Type B pancreatic cell (in vitro differentiated cells): ENCODE measurements around the gene PRDM5. TPM values are rescaled to one million over a fixed set of nuclear protein-coding genes. Genes with fewer than 3 reads are reported as not detected.

Source experiments
- DNase-seq: peaks from one replicate; pipeline ENCODE4 v3.0.0; 2021; ENCODE audit warnings: mixed read lengths; ENCODE audit not compliant: unreplicated experiment; ENCODE audit errors: extremely low spot score
- H3K27ac Mint-ChIP-seq: 2 replicates; pipeline ENCODE4 v1.8.0; 2021; ENCODE audit warnings: mild to moderate bottlenecking, mixed read lengths
- H3K27me3 Mint-ChIP-seq: 2 replicates; pipeline ENCODE4 v1.8.0; 2021; ENCODE audit warnings: mixed read lengths
- H3K36me3 Mint-ChIP-seq: 2 replicates; pipeline ENCODE4 v1.8.0; 2021; ENCODE audit warnings: mixed read lengths
- H3K4me1 Mint-ChIP-seq: one replicate; pipeline ENCODE4 v1.8.0; 2021; ENCODE audit warnings: mixed read lengths; ENCODE audit not compliant: unreplicated experiment
- H3K4me3 Mint-ChIP-seq: 2 replicates; pipeline ENCODE4 v1.8.0; 2021; ENCODE audit warnings: mild to moderate bottlenecking, mixed read lengths
- H3K9me3 Mint-ChIP-seq: 2 replicates; pipeline ENCODE4 v1.8.0; 2021; ENCODE audit warnings: mixed read lengths
- total RNA-seq: library from RNA; stranded (reverse); gene quantifications from 2 replicates; pipeline ENCODE4 v1.2.1, GENCODE V29; 2021; ENCODE audit warnings: low replicate concordance
- TF ChIP-seq, protein P1 (sequence below): fragments of 200-600 bp; sonication (generic); conservative IDR thresholded peaks from 2 replicates; pipeline ENCODE4 v1.5.0; 2021; ENCODE audit warnings: antibody characterized with exemption, mild to moderate bottlenecking

The PRDM5 gene
- total RNA-seq, 1 donor from 2014 or later: 15.7 TPM

DNA sequence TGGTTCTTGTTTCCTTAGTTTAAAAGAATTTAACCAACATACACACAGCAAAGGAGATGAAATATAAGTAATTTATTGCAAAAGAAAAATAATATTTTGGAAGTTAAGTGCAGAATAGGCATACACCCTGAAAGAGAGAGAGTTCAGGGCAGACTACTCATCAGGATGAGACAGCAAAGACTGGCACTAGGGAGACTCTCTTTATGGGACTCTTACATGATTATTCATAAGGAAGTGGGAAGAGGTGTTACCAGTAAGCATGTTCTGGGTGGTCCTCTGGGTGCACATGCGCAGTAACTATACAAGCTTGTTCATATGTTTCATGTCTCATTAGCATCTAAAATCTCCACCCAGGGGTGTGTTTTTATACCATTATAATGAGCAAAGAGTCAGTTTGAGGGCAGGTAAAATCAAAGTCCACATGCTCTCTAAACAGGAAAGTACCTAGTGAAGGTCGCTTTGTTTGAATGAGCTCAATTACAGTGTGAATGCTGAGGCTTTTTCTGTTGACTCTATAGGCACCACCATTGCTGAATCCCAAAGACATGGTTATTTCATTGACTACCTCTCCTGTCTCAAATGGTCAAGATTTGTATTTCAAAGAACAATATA, 38.2 kb upstream of the PRDM5 start:
- no peak overlapping the region for H3K27ac Mint-ChIP-seq
- H3K4me3 Mint-ChIP-seq: no peak overlapping the region
- TF ChIP-seq, protein P1, sequence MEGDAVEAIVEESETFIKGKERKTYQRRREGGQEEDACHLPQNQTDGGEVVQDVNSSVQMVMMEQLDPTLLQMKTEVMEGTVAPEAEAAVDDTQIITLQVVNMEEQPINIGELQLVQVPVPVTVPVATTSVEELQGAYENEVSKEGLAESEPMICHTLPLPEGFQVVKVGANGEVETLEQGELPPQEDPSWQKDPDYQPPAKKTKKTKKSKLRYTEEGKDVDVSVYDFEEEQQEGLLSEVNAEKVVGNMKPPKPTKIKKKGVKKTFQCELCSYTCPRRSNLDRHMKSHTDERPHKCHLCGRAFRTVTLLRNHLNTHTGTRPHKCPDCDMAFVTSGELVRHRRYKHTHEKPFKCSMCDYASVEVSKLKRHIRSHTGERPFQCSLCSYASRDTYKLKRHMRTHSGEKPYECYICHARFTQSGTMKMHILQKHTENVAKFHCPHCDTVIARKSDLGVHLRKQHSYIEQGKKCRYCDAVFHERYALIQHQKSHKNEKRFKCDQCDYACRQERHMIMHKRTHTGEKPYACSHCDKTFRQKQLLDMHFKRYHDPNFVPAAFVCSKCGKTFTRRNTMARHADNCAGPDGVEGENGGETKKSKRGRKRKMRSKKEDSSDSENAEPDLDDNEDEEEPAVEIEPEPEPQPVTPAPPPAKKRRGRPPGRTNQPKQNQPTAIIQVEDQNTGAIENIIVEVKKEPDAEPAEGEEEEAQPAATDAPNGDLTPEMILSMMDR: no peak
- peaks cover 6% of the 10 kb centered on the region for H3K4me1 Mint-ChIP-seq
- no peaks in the 10 kb centered on the region for H3K36me3 Mint-ChIP-seq
- no peaks in the 10 kb centered on the region for H3K27me3 Mint-ChIP-seq
- H3K9me3 Mint-ChIP-seq: no peaks in the 10 kb centered on the region
- no peak for DNase-seq

DNA sequence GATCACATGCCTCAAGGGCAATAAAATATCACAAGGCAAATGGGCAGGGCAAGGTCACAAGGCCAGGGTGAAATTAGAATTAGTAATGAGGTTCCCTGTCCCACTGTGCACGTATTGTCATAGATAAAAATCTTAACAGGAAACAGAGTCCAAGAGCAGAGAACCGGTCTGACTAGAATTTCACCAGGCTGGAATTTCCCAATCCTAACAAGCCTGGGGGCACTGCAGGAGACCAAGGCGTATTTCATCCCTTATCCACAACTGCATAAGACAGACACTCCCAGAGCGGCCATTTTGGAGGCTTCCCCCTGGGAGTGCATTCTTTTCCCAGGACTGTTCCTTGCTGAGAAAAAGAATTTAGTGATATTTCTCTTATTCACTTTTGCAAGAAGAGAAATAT, 25.9 kb upstream of the PRDM5 start:
- Mint-ChIP-seq H3K36me3 (no peaks in the 10 kb centered on the region), H3K4me3 (no peak overlapping the region), H3K4me1 (no peaks in the 10 kb centered on the region), H3K9me3 (peaks cover 6% of the 10 kb centered on the region), H3K27ac (no peak overlapping the region), H3K27me3 (no peaks in the 10 kb centered on the region)
- TF ChIP-seq, protein P1: no peak
- no peak for DNase-seq

DNA sequence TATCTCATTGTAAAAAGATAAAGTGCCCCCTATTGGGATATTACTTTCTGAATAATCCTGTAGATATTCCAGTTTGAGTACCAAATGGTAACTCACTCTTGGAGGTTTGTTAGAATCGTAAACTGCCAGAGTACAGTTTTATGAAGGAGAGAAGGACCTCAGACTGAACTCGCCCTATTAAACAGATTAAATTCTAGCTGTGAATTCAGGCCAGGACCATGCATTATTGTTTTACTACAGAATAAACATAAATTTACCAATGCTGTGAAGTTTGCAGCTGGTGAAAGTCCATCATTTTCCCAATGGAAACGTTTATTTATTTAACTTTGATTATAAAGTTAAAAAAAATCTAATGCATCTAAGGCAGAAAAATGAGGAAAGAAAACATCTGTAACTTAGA, 20.2 kb upstream of the PRDM5 start:
- H3K27me3 Mint-ChIP-seq: no peaks in the 10 kb centered on the region
- TF ChIP-seq, protein P1: no peak
- no peaks in the 10 kb centered on the region for H3K4me1 Mint-ChIP-seq
- H3K36me3 Mint-ChIP-seq: no peaks in the 10 kb centered on the region
- H3K9me3 Mint-ChIP-seq: peaks cover under 1% of the 10 kb centered on the region
- no peak for DNase-seq
- H3K27ac Mint-ChIP-seq: no peak overlapping the region
- H3K4me3 Mint-ChIP-seq: no peak overlapping the region

DNA sequence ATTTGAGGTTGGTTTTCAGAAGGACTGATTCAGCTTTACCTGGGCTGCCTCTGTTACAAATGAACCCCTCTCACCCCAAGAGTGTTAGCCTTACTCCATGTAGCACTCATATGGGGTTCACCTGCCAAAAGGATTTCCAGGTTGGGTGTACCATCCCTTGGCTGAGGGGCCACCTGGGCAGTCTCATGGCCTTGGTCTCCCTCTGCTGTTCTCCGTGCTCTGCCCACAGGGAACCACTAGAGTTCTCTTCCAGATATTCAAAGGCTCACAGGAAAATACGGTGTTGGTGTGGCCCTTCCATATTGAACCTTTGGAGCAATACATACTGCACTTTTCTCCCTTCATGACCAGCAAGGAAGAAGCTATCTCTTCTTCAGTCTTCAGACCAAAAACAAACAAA, 18.0 kb upstream of the PRDM5 start:
- no peak overlapping the region for H3K4me3 Mint-ChIP-seq
- no peaks in the 10 kb centered on the region for H3K27me3 Mint-ChIP-seq
- no peak overlapping the region for H3K27ac Mint-ChIP-seq
- H3K9me3 Mint-ChIP-seq: peaks cover 7% of the 10 kb centered on the region
- H3K4me1 Mint-ChIP-seq: no peaks in the 10 kb centered on the region
- no peaks in the 10 kb centered on the region for H3K36me3 Mint-ChIP-seq
- TF ChIP-seq, protein P1: no peak
- DNase-seq: no peak

DNA sequence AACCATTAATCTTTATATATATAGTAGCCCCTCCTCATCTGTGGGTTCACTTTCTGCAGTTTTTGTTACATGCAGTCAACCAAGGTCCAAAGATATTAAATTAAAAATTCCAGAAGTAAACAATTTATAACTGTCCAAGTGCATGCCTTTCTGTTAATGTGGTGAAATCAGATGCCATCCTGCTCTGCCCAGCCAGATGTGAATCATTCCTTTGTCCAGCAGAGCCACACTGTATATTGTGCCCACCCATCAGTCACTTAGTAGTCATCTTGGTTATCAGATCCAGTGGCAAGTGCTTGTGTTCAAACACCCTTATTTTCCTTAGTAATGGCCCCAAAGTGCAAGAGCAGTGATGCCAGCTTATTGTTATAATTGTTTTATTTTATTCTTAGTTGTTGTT, 17.2 kb upstream of the PRDM5 start:
- no peak overlapping the region for H3K4me3 Mint-ChIP-seq
- no peak overlapping the region for H3K27ac Mint-ChIP-seq
- no peaks in the 10 kb centered on the region for H3K36me3 Mint-ChIP-seq
- peaks cover 7% of the 10 kb centered on the region for H3K9me3 Mint-ChIP-seq
- DNase-seq: no peak
- H3K4me1 Mint-ChIP-seq: no peaks in the 10 kb centered on the region
- H3K27me3 Mint-ChIP-seq: no peaks in the 10 kb centered on the region
- TF ChIP-seq, protein P1: no peak

DNA sequence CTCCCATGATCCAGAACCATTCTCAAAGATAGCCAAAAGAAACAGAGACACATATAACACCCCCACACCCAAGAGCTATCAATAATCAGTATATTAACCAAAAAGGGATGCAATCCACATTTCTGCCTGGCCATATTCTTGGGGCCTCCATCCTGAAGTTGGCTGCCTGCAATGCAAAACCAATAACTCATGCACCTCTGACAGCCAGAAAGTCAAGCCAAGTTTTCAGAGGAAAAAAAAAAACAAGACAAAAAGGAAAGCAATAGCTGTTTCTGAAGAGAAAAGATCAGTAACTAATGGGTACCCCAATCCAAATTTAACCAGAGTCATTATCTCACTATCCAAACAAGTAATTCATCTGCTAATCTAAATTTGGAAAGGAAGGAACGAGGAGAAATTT, 7.3 kb upstream of the PRDM5 start:
- Mint-ChIP-seq H3K27ac (no peak overlapping the region), H3K27me3 (no peaks in the 10 kb centered on the region), H3K9me3 (peaks cover 5% of the 10 kb centered on the region), H3K4me1 (no peaks in the 10 kb centered on the region), H3K4me3 (no peak overlapping the region), H3K36me3 (no peaks in the 10 kb centered on the region)
- TF ChIP-seq, protein P1: no peak
- no peak for DNase-seq
